PC-9 (cell line): Measurements from ENCODE around the gene ADIPOR1. TPM values are rescaled to one million over a fixed set of nuclear protein-coding genes. Genes with fewer than 3 reads are reported as not detected.

Experiments used
- BruUV-seq: library from RNA; stranded (reverse); fragments of 400-500 nt; replicated peaks from 2 replicates; lab custom pipeline; 2021; lab: Mats Ljungman, UMichigan
- CTCF ChIA-PET: fragments of 300-600 bp; sonication (Branson Sonifier 250); formaldehyde crosslinking; loops from one replicate; lab custom pipeline; 2022; ENCODE audit warnings: antibody characterized with exemption; lab: Charles Lee
- POLR2A ChIA-PET: fragments of 300-600 bp; sonication (Branson Sonifier 250); formaldehyde crosslinking; loops from one replicate; lab custom pipeline; 2022; ENCODE audit warnings: antibody characterized with exemption; ENCODE audit not compliant: unreplicated experiment; lab: Charles Lee
- DNase-seq, 2 experiments: peaks; one replicate each; pipeline versions ENCODE4 v3.0.0 to v3.0.0-alpha.2; 2015 to 2022; ENCODE audit warnings: mixed read lengths in 1 of 2
- H2AFZ ChIP-seq: fragments of 200-600 bp; sonication (generic); 2 replicates; pipeline ENCODE4 v1.8.1; 2017; ENCODE audit warnings: antibody characterized with exemption
- H3F3A ChIP-seq: fragments of 200-600 bp; sonication (generic); 2 replicates; pipeline ENCODE4 v1.8.1; 2017; ENCODE audit warnings: antibody characterized with exemption, mild to moderate bottlenecking, low read depth; ENCODE audit not compliant: insufficient read depth
- H3K27ac ChIP-seq: fragments of 200-600 bp; sonication (generic); 2 replicates; pipeline ENCODE4 v1.6.1; 2016; ENCODE audit warnings: mixed run types
- H3K27me3 ChIP-seq: fragments of 200-600 bp; sonication (generic); 2 replicates; pipeline ENCODE4 v1.6.1; 2016; ENCODE audit warnings: low read depth, mixed run types; ENCODE audit not compliant: insufficient read depth
- H3K36me3 ChIP-seq: fragments of 200-600 bp; sonication (generic); 2 replicates; pipeline ENCODE4 v1.6.1; 2016; ENCODE audit warnings: low read depth, mixed run types
- H3K4me1 ChIP-seq: fragments of 200-600 bp; sonication (generic); replicated peaks from 2 replicates; pipeline ENCODE4 v1.6.1; 2016; ENCODE audit warnings: mixed run types; ENCODE audit not compliant: insufficient read depth
- H3K4me2 ChIP-seq: fragments of 200-600 bp; sonication (generic); 2 replicates; pipeline ENCODE4 v1.6.1; 2017; ENCODE audit warnings: mixed run types
- H3K4me3 ChIP-seq: fragments of 200-600 bp; sonication (generic); 2 replicates; pipeline ENCODE4 v1.6.1; 2016; ENCODE audit warnings: mixed run types
- H3K79me2 ChIP-seq: fragments of 200-600 bp; sonication (generic); 2 replicates; pipeline ENCODE4 v1.6.1; 2017; ENCODE audit warnings: low read depth, mixed run types
- H3K9me2 ChIP-seq: fragments of 200-600 bp; sonication (generic); 2 replicates; pipeline ENCODE4 v1.8.1; 2017; ENCODE audit warnings: mild to moderate bottlenecking; ENCODE audit not compliant: insufficient read depth
- H3K9me3 ChIP-seq: fragments of 200-600 bp; sonication (generic); 2 replicates; pipeline ENCODE4 v1.8.1; 2016; ENCODE audit warnings: low read depth; ENCODE audit not compliant: insufficient read depth
- H4K20me1 ChIP-seq: fragments of 200-600 bp; sonication (generic); 2 replicates; pipeline ENCODE4 v1.8.1; 2017; ENCODE audit not compliant: insufficient read depth
- EZH2 ChIP-seq: fragments of 200-600 bp; sonication (generic); IDR thresholded peaks from 2 replicates; pipeline ENCODE4 v1.8.0; 2017; ENCODE audit warnings: antibody characterized with exemption, low read depth
- intact Hi-C: fragments of 100-400 bp; cut with micrococcal nuclease; formaldehyde crosslinking; loops from one replicate; pipeline ENCODE4 v1.10.0; 2022; ENCODE audit not compliant: unreplicated experiment
- total RNA-seq: library from RNA; stranded (reverse); gene quantifications from 2 replicates; pipeline ENCODE4 v1.2.3, GENCODE V29; 2021
- TF ChIP-seq, protein P1 (sequence below): fragments of 200-600 bp; sonication (generic); conservative IDR thresholded peaks from 2 replicates; pipeline ENCODE4 v1.6.1; 2017; ENCODE audit warnings: mixed run types, antibody characterized with exemption, mild to moderate bottlenecking, moderate library complexity

ADIPOR1 gene
- total RNA-seq, 1 experiment from 2014 or later, result 102 TPM

DNA sequence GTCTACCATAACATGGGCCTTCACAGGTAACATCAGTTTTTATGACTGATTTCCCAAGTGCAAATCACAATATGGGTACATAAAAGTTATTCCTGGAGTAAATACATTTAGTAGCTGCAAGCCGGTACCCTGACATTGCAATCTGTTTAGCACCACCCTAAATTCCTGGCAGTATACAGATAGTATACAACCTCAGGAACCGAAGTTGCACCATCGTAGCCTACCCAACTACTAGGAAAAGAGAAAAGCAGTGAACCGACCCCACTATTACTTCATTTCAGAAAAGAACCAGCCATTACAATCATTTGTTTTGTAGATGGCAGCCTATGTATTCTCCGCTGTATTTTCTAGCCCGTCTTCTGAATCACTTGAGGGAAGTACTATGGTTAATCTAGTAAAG, 1.1 kb downstream of the ADIPOR1 start:
- peaks cover 31% of the 10 kb centered on the region for H3K4me1 ChIP-seq
- DNase-seq, result no peak
- H3K79me2 ChIP-seq, result peaks cover 60% of the 10 kb centered on the region
- intact Hi-C loops, result no loop called here
- H3K4me3 ChIP-seq, result peak overlapping the region; percentile 76
- ChIA-PET CTCF (no interaction called here), POLR2A (interaction anchor here (0.7 kb wide), 1 partner anchor 50 kb away, joined by 10 read pairs; the partner anchor contains the start of gene TMEM183A)
- peak overlapping the region; percentile 82 for H3K4me2 ChIP-seq
- H3K36me3 ChIP-seq, result no peaks in the 10 kb centered on the region
- H3K27ac ChIP-seq, result no peak overlapping the region
- H3K27me3 ChIP-seq, result no peaks in the 10 kb centered on the region
- TF ChIP-seq EZH2, result no peak
- TF ChIP-seq, protein P1, sequence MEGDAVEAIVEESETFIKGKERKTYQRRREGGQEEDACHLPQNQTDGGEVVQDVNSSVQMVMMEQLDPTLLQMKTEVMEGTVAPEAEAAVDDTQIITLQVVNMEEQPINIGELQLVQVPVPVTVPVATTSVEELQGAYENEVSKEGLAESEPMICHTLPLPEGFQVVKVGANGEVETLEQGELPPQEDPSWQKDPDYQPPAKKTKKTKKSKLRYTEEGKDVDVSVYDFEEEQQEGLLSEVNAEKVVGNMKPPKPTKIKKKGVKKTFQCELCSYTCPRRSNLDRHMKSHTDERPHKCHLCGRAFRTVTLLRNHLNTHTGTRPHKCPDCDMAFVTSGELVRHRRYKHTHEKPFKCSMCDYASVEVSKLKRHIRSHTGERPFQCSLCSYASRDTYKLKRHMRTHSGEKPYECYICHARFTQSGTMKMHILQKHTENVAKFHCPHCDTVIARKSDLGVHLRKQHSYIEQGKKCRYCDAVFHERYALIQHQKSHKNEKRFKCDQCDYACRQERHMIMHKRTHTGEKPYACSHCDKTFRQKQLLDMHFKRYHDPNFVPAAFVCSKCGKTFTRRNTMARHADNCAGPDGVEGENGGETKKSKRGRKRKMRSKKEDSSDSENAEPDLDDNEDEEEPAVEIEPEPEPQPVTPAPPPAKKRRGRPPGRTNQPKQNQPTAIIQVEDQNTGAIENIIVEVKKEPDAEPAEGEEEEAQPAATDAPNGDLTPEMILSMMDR, result no peak
- no peaks in the 10 kb centered on the region for H3K9me3 ChIP-seq
- no peak overlapping the region for H2AFZ ChIP-seq
- TSS peak; percentile 37 for BruUV-seq
- H3F3A ChIP-seq, result peaks cover 17% of the 10 kb centered on the region; the same call in 1 of the 2 replicates
- no peaks in the 10 kb centered on the region for H3K9me2 ChIP-seq
- peaks cover 28% of the 10 kb centered on the region for H4K20me1 ChIP-seq

DNA sequence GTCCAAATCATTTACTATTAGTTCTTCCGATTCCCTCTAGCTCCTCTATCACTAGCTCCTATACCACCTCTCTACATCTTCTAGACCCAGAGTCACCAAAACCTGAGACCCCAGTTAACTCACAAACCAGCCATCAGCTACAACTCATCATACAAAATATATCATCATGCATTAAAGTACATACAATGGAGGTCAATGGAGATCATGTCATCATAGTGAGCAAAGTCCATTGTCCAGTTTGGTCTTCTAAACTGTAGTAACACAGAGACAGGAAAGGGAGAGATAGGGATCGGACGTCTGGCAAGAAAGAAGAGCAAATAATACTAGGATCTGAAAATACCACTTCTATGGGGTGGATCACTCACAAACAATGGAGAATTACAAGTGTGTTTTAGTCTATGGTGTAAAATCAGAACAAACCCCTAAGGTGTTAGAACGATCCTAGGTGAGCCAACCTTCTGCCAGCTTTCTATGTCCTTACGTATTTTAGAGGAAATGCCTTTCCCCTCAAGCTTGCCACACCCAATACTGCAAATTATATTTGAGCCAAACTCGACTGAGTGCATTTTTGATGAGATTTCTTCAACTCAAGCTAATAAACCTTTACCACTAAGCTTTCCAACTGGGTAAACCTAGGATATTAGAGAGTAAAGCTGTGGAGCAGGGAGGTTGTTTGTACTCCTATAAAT, 3.9 kb downstream of the ADIPOR1 start:
- H3K27ac ChIP-seq, result no peak overlapping the region
- CTCF ChIA-PET, result interaction anchor here (0.6 kb wide), 1 partner anchor 38 kb away, joined by 4 read pairs; no protein-coding TSS in a partner anchor
- POLR2A ChIA-PET, result interaction anchor here (0.6 kb wide), 2 partner anchors 68 to 1424 kb away, joined by 3 to 12 read pairs; no protein-coding TSS in a partner anchor

DNA sequence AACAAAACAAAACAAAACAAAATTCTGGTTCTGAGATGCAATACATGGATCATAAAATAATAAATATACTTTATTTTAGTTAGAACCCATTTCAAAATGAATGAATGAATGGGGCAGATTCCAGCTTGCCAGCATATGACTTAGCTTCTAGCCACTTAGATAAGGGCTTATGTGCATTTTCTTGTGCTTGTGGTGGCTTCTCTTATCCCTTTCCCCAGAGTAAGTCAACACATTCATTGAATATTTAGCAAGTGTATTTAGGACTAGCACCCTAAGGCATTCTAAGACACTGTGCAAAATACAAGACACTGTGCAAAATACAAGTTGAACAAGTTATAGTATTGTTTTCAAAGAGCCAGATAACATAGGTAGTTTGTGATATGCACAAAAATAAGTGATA, 4.7 kb downstream of the ADIPOR1 start:
- no peaks in the 10 kb centered on the region for H3K9me2 ChIP-seq
- H4K20me1 ChIP-seq, result peaks cover 33% of the 10 kb centered on the region
- TF ChIP-seq, protein P1, result no peak
- TF ChIP-seq EZH2, result no peak
- no peak overlapping the region for H3K27ac ChIP-seq
- no peaks in the 10 kb centered on the region for H3K27me3 ChIP-seq
- no peaks in the 10 kb centered on the region for H3K9me3 ChIP-seq
- no peaks in the 10 kb centered on the region; the same call in 1 of the 2 replicates for H3F3A ChIP-seq
- intact Hi-C loops, result no loop called here
- DNase-seq, result no peak
- CTCF ChIA-PET, result interaction anchor here (0.5 to 1.2 kb wide), 2 partner anchors 15 to 36 kb away, joined by 3 to 4 read pairs; no protein-coding TSS in a partner anchor
- no TSS peak for BruUV-seq
- POLR2A ChIA-PET, result no interaction called here
- H3K79me2 ChIP-seq, result peaks cover 67% of the 10 kb centered on the region
- no peak overlapping the region for H2AFZ ChIP-seq
- peaks cover 10% of the 10 kb centered on the region; the same call in 1 of the 2 replicates for H3K36me3 ChIP-seq
- H3K4me3 ChIP-seq, result no peak overlapping the region
- no peak overlapping the region for H3K4me2 ChIP-seq
- H3K4me1 ChIP-seq, result peaks cover 14% of the 10 kb centered on the region

More for the DNA sequence above, 3.9 kb downstream of the ADIPOR1 start:
- H3K4me3 ChIP-seq, result no peak overlapping the region
- peaks cover 21% of the 10 kb centered on the region for H3K4me1 ChIP-seq
- H3K36me3 ChIP-seq, result peaks cover 10% of the 10 kb centered on the region; the same call in 1 of the 2 replicates
- H2AFZ ChIP-seq, result no peak overlapping the region
- H3K79me2 ChIP-seq, result peaks cover 67% of the 10 kb centered on the region
- H3K9me3 ChIP-seq, result no peaks in the 10 kb centered on the region
- no TSS peak for BruUV-seq
- TF ChIP-seq, protein P1, result no peak
- no peak for TF ChIP-seq EZH2
- no peak overlapping the region for H3K4me2 ChIP-seq
- H3F3A ChIP-seq, result peaks cover 6% of the 10 kb centered on the region; the same call in 1 of the 2 replicates
- H3K27me3 ChIP-seq, result no peaks in the 10 kb centered on the region
- no peak for DNase-seq
- intact Hi-C loops, result no loop called here
- peaks cover 33% of the 10 kb centered on the region for H4K20me1 ChIP-seq
- no peaks in the 10 kb centered on the region for H3K9me2 ChIP-seq
